ENCODE data around the gene COX7A2.
A peak's percentile ranks its signal among the peaks of the same experiment; 100 is the strongest.

The COX7A2 gene

GRCh38 chr6:75283907-75284631 is 40.5 kb upstream of the COX7A2 start:
- Histone ChIP-seq H3K9me3 (ENCODE audit: severe bottlenecking) (no peaks in the 10 kb centered on the region), H3K36me3 (peaks cover 5% of the 10 kb centered on the region), H3K4me3 (ENCODE audit: low read depth, low read length) (peak overlapping the region; percentile 98), H3K27ac (peak overlapping the region; percentile 87), H3K27me3 (ENCODE audit: insufficient read depth, low read depth, severe bottlenecking) (no peaks in the 10 kb centered on the region)
- peak; percentile 22 for DNase-seq
- no peak for TF ChIP-seq CTCF (IDR thresholded peaks at IDR 0.05; ENCODE audit: low read depth, low read length)

GRCh38 chr6:75282706-75283105 is 39.1 kb upstream of the COX7A2 start:
- Histone ChIP-seq H3K27ac (no peak overlapping the region), H3K9me3 (ENCODE audit: severe bottlenecking) (no peaks in the 10 kb centered on the region), H3K36me3 (peaks cover 5% of the 10 kb centered on the region), H3K27me3 (ENCODE audit: insufficient read depth, low read depth, severe bottlenecking) (no peaks in the 10 kb centered on the region), H3K4me3 (ENCODE audit: low read depth, low read length) (peak overlapping the region; percentile 98)
- no peak for TF ChIP-seq CTCF (IDR thresholded peaks at IDR 0.05; ENCODE audit: low read depth, low read length)
- no peak for DNase-seq

DNA sequence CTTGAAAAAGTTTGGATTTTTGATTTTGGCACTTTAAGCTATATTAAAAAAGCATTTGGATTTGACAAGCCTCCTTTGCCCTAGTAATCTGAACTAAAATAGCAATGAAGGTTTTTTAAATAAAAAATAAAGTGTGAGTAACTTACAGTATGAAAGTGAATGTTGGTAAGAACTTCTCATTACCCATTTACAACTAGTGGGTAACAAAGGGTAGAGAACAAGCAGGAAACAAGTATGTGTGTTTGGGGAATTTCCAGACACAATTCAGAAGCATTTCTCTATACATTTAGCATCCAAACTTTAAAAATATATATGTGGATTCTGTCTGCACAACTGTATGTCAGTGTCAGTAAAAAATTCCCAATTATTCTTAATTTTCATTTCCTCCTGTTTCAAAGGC is 38.1 kb upstream of the COX7A2 start:
- Histone ChIP-seq H3K27ac (no peak overlapping the region), H3K4me3 (ENCODE audit: low read depth, low read length) (no peak overlapping the region), H3K36me3 (peaks cover 5% of the 10 kb centered on the region), H3K27me3 (ENCODE audit: insufficient read depth, low read depth, severe bottlenecking) (no peaks in the 10 kb centered on the region), H3K9me3 (ENCODE audit: severe bottlenecking) (no peaks in the 10 kb centered on the region)
- no peak for DNase-seq
- TF ChIP-seq CTCF (IDR thresholded peaks at IDR 0.05; ENCODE audit: low read depth, low read length), result no peak

- Histone ChIP-seq H3K36me3 (peaks cover 5% of the 10 kb centered on the region), H3K4me3 (ENCODE audit: low read depth, low read length) (no peak overlapping the region), H3K9me3 (ENCODE audit: severe bottlenecking) (no peaks in the 10 kb centered on the region), H3K27me3 (ENCODE audit: insufficient read depth, low read depth, severe bottlenecking) (no peaks in the 10 kb centered on the region), H3K27ac (no peak overlapping the region)
- TF ChIP-seq CTCF (IDR thresholded peaks at IDR 0.05; ENCODE audit: low read depth, low read length), result no peak
- DNase-seq, result no peak
Measured at GRCh38 chr6:75280131-75280855, 36.7 kb upstream of the COX7A2 start.

GRCh38 chr6:75279418-75279817 is 35.8 kb upstream of the COX7A2 start:
- Histone ChIP-seq H3K36me3 (peaks cover 6% of the 10 kb centered on the region), H3K27ac (no peak overlapping the region), H3K27me3 (ENCODE audit: insufficient read depth, low read depth, severe bottlenecking) (no peaks in the 10 kb centered on the region), H3K4me3 (ENCODE audit: low read depth, low read length) (no peak overlapping the region), H3K9me3 (ENCODE audit: severe bottlenecking) (no peaks in the 10 kb centered on the region)
- TF ChIP-seq CTCF (IDR thresholded peaks at IDR 0.05; ENCODE audit: low read depth, low read length), result no peak
- no peak for DNase-seq
